HepG2 (cell line): ENCODE measurements around the gene LYPD3. TPM values are rescaled to one million over a fixed set of nuclear protein-coding genes. Genes with fewer than 3 reads are reported as not detected.
A peak's percentile ranks its signal among the peaks of the same experiment; 100 is the strongest.

Experiments used
- FOXK1 ChIP-seq: sonication (generic); formaldehyde crosslinking; IDR thresholded peaks from 2 replicates; pipeline ENCODE4 v1.4.0; 2020; ENCODE audit warnings: low read depth, missing genetic modification reagents, borderline replicate concordance
- HMG20B ChIP-seq: conservative IDR thresholded peaks from 2 replicates; pipeline ENCODE4 v1.6.1; 2016; ENCODE audit warnings: missing genetic modification reagents, missing compliant biosample characterization
- KAT2B ChIP-seq: fragments of 150-350 bp; IDR thresholded peaks from 2 replicates; pipeline ENCODE4 v1.6.1; 2014; ENCODE audit warnings: low read depth, low read length, borderline replicate concordance
- KDM2A ChIP-seq: sonication (generic); formaldehyde crosslinking; IDR thresholded peaks from 2 replicates; pipeline ENCODE4 v1.4.0; 2020; ENCODE audit warnings: low read depth, missing genetic modification reagents, borderline replicate concordance
- RAD21 ChIP-seq: fragments of 450-650 bp; formaldehyde crosslinking; IDR thresholded peaks from 2 replicates; pipeline ENCODE4 v1.5.0; 2020; ENCODE audit warnings: mild to moderate bottlenecking
- SPEN ChIP-seq: sonication (generic); formaldehyde crosslinking; IDR thresholded peaks from 2 replicates; pipeline ENCODE4 v1.5.1; 2020; ENCODE audit warnings: low read depth, mild to moderate bottlenecking, missing genetic modification reagents
- TFE3 ChIP-seq: IDR thresholded peaks from 2 replicates; pipeline ENCODE4 v1.6.1; 2016
- TIGD3 ChIP-seq: sonication (generic); formaldehyde crosslinking; IDR thresholded peaks from 2 replicates; pipeline ENCODE4 v1.5.1; 2020; ENCODE audit warnings: mild to moderate bottlenecking, missing genetic modification reagents, borderline replicate concordance
- ZNF335 ChIP-seq: sonication (generic); formaldehyde crosslinking; IDR thresholded peaks from 2 replicates; pipeline ENCODE4 v1.4.0; 2020; ENCODE audit warnings: missing genetic modification reagents
- ZNF687 ChIP-seq: sonication (generic); formaldehyde crosslinking; IDR thresholded peaks from 2 replicates; pipeline ENCODE4 v1.5.1; 2020; ENCODE audit warnings: mild to moderate bottlenecking, missing genetic modification reagents, moderate library complexity
- ZNF710 ChIP-seq: sonication (generic); formaldehyde crosslinking; IDR thresholded peaks from 2 replicates; pipeline ENCODE4 v1.5.0; 2020; ENCODE audit warnings: mild to moderate bottlenecking, missing genetic modification reagents, borderline replicate concordance
- polyA plus RNA-seq, 8 experiments: library from polyadenylated mRNA; depleted of rRNA in 3 of 8; stranded (reverse) in 7 of 8; unstranded in 1 of 8; fragments of >200 nt; fragmentation: Illumina TruSeq in 4 of 8; extraction: Trizol in 4 of 8; gene quantifications; 2 replicates each; pipeline versions ENCODE4 v1.2.1 to v1.2.3, GENCODE V29; 2011 to 2016; ENCODE audit warnings: low read depth in 4 of 8, missing spikeins in 1 of 8, mixed read lengths in 1 of 8; ENCODE audit not compliant: insufficient read depth in 1 of 8
- total RNA-seq, 5 experiments: library from RNA; depleted of rRNA; stranded (reverse); fragments of >200 nt; fragmentation: Illumina TruSeq; extraction: Trizol; gene quantifications; 2 replicates each; pipeline ENCODE4 v1.2.3, GENCODE V29; 2016; ENCODE audit warnings: low read depth in 1 of 5
- TF ChIP-seq, protein P1 (sequence below): IDR thresholded peaks from 2 replicates; pipeline ENCODE4 v1.4.0; 2020; ENCODE audit warnings: mild to moderate bottlenecking, missing genetic modification reagents
- TF ChIP-seq, protein P2 (sequence below): sonication (generic); formaldehyde crosslinking; IDR thresholded peaks from 2 replicates; pipeline ENCODE4 v1.8.1; 2023; ENCODE audit warnings: mild to moderate bottlenecking, inconsistent platforms, moderate library complexity, missing genetic modification reagents, borderline replicate concordance

Gene LYPD3
- total and polyA plus RNA-seq, 2 of the 13 experiments (the other 11 are each of a cell fraction or from before 2014, with no cell fraction given) = 0.51 to 1.5 TPM

DNA sequence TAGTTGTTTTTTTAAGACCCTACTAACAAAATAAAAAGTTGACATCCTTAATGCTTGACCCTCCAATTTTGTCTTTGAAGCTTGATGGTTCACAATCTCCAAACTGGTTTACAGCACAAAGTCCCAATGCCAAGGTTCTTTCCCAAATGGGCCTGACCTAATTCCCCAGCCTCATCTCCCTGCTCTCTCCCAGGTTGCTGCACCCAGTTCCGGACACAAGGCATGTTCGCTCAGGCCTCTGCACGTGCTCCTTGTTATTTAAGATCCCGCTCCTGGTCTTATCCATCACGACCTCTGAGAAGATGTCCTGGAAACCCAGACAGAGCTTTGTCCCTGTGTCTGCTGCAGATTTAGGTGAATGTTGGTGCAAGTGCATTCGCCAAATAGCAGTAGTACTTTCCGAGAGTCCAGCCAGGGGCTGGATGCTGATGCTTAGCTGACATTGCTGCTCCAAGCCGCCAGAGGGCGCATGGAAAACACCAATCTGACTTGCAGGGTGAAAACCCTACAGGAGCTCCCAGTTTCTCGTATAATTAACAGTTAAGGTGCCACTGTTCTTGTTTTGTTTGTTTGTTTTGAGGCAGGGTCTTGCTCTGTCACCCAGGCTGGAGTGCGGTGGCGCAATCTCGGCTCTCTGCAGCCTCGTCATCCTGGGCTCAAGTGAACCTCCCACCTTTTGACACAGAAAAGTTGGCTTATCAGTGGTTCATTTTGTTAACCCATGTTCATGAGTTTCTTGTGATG is 18.5 kb downstream of the LYPD3 start (continued):
- TF ChIP-seq KDM2A (CRISPR knock-in tag) = peak; percentile 35; the same call in 1 of the 2 replicates
- no peak for TF ChIP-seq HMG20B (CRISPR knock-in tag)
- no peak for TF ChIP-seq ZNF687 (CRISPR knock-in tag)
- TF ChIP-seq, protein P1, sequence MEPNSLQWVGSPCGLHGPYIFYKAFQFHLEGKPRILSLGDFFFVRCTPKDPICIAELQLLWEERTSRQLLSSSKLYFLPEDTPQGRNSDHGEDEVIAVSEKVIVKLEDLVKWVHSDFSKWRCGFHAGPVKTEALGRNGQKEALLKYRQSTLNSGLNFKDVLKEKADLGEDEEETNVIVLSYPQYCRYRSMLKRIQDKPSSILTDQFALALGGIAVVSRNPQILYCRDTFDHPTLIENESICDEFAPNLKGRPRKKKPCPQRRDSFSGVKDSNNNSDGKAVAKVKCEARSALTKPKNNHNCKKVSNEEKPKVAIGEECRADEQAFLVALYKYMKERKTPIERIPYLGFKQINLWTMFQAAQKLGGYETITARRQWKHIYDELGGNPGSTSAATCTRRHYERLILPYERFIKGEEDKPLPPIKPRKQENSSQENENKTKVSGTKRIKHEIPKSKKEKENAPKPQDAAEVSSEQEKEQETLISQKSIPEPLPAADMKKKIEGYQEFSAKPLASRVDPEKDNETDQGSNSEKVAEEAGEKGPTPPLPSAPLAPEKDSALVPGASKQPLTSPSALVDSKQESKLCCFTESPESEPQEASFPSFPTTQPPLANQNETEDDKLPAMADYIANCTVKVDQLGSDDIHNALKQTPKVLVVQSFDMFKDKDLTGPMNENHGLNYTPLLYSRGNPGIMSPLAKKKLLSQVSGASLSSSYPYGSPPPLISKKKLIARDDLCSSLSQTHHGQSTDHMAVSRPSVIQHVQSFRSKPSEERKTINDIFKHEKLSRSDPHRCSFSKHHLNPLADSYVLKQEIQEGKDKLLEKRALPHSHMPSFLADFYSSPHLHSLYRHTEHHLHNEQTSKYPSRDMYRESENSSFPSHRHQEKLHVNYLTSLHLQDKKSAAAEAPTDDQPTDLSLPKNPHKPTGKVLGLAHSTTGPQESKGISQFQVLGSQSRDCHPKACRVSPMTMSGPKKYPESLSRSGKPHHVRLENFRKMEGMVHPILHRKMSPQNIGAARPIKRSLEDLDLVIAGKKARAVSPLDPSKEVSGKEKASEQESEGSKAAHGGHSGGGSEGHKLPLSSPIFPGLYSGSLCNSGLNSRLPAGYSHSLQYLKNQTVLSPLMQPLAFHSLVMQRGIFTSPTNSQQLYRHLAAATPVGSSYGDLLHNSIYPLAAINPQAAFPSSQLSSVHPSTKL (CRISPR knock-in tag) = peak; percentile 36; the same call in 1 of the 2 replicates
- no peak for TF ChIP-seq ZNF710
- no peak for TF ChIP-seq KAT2B
- TF ChIP-seq ZNF335 (CRISPR knock-in tag) = no peak
- TF ChIP-seq FOXK1 (CRISPR knock-in tag) = peak; percentile 26; the same call in 1 of the 2 replicates
- peak; percentile 43; the same call in 1 of the 2 replicates for TF ChIP-seq SPEN (CRISPR knock-in tag)
- TF ChIP-seq RAD21 = peak; percentile 93
- TF ChIP-seq TIGD3 = no peak
- no peak for TF ChIP-seq TFE3 (CRISPR knock-in tag)
- TF ChIP-seq, protein P2, sequence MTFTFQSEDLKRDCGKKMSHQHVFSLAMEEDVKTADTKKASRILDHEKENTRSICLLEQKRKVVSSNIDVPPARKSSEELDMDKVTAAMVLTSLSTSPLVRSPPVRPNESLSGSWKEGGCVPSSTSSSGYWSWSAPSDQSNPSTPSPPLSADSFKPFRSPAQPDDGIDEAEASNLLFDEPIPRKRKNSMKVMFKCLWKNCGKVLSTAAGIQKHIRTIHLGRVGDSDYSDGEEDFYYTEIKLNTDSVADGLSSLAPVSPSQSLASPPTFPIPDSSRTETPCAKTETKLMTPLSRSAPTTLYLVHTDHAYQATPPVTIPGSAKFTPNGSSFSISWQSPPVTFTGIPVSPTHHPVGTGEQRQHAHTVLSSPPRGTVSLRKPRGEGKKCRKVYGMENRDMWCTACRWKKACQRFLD (CRISPR knock-in tag) = 0 out of 2 replicates have a peak, but pooled peaks have one; percentile 33
